Measurements from ENCODE around the gene ZNF142.

Gene ZNF142

DNA sequence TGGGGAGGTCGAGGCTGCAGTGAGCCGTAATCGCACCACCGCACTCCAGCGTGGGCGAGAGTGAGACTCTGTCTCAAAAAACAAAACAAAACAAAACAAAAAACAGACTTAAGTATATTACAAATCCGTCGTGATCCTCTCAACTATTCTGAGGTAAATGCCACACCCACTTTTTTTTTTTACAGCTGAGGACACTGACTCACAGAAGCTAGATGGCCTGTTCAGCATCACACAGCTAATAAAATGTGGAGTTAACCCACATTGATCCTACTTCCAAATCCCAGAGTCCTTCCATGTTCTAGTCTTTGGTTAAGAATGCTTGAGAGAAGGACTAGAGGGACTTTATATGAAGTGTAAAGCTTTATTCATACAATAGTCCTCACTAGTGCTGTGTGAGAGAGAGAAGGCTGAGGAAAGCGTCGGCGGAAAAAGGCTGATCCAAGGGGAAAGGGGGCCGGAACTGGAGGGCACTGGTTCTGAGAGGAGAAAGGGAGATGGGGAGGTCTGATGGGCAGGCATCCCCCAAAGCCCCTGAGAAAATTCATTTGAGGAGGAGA, 11.8 kb upstream of the ZNF142 start:
- TF ChIP-seq ZNF274 (IDR thresholded peaks at IDR 0.05; ENCODE audit: low read depth, low read length) = no peak
- H3K4me3 ChIP-seq (ENCODE audit: low read length) = peak overlapping the region; percentile 83

DNA sequence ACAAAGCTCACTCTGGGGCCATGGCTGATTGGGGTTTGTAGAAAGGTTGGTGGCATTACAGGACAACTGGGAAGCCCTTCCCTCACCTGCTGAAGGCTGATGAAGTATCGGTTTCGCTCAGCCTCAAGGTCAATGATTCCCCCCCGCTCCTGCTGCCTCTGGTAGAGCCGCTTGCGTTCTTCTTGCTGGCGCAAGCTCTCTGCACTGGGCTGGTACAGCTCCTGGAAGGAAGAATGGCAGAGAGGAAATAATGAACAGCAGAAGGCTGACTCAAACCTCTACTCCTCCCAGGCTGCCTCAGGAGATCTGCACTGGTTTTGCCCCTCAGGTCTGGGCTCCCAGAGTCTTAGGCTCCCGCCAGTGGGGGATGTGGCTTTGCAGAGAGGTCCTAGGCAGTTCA, 5.2 kb upstream of the ZNF142 start:
- H3K4me3 ChIP-seq (ENCODE audit: low read length) = no peak overlapping the region
- no peak for TF ChIP-seq ZNF274 (IDR thresholded peaks at IDR 0.05; ENCODE audit: low read depth, low read length)

DNA sequence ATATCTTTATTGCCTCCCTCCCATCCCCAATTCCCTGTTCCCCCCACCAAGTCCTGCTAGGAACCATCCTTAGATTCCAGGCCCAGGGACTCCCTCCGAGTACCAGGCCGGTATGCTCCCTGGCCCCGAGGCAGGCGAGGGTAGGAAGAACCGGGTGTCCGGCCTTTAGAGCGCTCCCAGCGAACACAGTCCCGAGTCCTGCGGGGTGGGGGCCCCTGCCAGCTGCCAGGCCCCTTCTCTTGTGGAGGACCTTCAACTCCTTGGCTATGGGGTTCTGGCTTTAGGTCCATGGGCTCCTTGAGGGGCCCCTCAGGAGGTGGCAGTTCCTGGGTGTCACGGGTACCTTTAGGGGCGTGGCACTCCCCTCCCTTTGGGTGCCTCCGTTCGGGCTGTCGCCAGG, 4.5 kb upstream of the ZNF142 start:
- TF ChIP-seq ZNF274 (IDR thresholded peaks at IDR 0.05; ENCODE audit: low read depth, low read length) = no peak
- H3K4me3 ChIP-seq (ENCODE audit: low read length) = no peak overlapping the region

DNA sequence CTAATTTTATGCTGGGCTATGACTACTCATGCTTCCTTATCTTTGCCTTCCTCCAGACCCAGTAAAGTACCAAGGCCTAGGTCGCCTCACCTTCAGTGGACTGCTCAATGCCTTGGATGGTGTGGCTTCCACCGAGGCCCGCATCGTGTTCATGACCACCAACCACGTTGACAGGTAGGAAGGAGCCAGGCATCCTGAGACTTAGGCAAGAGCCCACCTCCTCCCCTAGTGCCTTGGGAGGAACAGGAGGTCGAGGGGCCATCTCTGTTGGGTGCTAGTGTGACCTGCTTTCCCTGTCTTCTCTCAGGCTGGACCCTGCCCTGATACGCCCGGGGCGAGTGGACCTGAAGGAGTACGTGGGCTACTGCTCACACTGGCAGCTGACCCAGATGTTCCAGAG, 3.4 kb upstream of the ZNF142 start:
- H3K4me3 ChIP-seq (ENCODE audit: low read length) = no peak overlapping the region
- TF ChIP-seq ZNF274 (IDR thresholded peaks at IDR 0.05; ENCODE audit: low read depth, low read length) = no peak

DNA sequence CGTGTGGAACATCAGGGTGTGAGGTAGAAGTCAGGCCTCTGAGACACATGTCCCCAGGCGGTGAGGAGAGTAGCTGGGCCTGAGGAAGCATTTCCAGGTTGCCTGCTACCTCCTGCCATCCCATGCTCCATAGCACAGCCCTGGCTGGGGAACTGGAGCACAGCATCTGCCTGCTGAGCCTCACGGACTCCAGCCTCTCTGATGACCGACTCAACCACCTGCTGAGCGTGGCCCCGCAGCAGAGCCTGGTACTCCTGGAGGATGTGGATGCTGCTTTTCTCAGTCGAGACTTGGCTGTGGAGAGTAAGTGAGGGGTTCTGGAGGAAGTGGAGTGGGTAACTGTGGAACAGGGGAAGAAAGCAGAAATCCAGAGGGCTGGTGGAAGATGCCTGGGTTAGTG, 3.0 kb upstream of the ZNF142 start:
- TF ChIP-seq ZNF274 (IDR thresholded peaks at IDR 0.05; ENCODE audit: low read depth, low read length) = no peak
- H3K4me3 ChIP-seq (ENCODE audit: low read length) = no peak overlapping the region

DNA sequence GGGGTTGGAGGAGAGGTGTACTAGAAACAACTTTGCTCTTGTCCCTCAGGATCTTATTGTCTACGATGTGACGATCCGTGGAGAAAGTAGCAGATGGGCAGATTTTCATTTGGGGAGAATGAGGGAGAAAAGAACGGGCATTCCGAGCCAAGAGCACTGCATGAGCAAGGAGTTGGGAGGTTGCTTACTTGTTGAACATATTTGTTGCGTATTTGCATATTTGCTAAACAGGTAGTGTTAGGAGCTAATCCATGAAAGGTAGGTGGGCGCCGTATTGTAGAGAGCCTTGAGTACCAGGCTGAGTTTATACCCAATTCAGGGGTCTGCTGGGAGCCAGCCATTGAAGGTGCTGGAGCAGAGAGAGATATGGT, 550 bp upstream of the ZNF142 start:
- H3K4me3 ChIP-seq (ENCODE audit: low read length) = peak overlapping the region; percentile 76
- TF ChIP-seq ZNF274 (IDR thresholded peaks at IDR 0.05; ENCODE audit: low read depth, low read length) = no peak

DNA sequence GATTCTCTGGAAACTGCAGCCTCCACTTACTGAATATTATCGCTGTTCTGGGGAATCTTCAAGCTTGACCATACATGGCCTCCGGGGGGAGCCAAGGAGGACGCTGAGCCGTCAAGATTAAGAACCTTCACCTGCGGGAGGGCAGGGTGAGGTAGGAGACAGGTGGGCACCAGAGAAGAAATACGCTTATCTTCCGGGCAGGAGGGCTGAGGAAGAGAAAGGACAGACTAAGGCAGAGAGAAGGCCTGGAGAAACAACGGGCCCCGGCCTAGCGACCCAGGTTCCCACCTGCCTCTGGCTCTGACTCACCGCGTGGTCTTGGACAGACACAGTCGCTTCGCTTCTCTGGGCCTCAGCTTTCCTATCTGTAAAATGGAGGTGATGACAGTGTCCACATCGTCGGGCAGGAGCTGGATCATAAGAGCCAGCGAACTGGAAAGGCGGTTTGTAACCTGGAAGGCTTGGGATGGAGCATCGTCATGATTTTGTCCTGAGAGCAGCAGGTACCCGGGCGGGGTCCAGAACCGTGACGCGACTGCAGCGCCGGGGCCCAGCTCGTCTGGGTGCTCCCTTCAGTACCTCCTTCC, 659 bp downstream of the ZNF142 start:
- TF ChIP-seq ZNF274 (IDR thresholded peaks at IDR 0.05; ENCODE audit: low read depth, low read length) = no peak

DNA sequence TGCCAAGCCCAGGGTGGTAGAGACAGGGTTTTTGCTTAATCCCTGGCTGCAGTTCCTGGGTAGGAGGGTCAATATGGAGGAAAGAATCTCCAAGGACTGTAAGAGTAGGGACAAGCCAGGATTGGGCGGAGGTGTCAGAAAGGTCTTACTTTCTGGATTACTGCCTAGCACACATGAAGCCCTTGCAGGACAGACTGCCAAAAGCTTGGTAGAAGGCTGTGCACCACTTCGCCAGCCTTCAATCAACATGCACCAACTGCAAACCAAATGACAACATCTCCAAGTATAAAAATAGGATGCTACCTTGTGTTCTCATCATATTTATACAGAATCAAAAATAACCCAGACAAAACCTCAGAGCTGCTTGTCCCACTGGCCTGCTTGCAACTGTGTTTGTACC, 3.7 kb downstream of the ZNF142 start:
- no peak overlapping the region for H3K4me3 ChIP-seq (ENCODE audit: low read length)
- no peak for TF ChIP-seq ZNF274 (IDR thresholded peaks at IDR 0.05; ENCODE audit: low read depth, low read length)

More for the DNA sequence above, 659 bp downstream of the ZNF142 start:
- H3K4me3 ChIP-seq (ENCODE audit: low read length) = peak overlapping the region; percentile 76

DNA sequence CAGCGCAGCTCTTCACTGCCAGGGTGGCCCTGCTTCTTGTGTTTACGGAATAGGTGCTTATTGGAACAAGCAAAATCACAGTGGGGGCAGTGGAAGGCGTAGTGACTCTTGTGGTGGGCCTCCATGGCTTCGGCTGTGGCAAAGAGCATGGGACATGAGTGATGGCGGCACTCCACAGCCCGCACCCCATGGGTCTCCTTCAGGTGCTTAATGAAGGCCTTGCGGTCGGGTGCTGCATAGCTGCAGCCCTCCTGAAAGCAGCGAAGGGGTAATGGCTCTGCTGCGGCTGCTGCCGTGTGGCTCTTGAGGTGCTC, 10.7 kb downstream of the ZNF142 start:
- no peak overlapping the region for H3K4me3 ChIP-seq (ENCODE audit: low read length)
- TF ChIP-seq ZNF274 (IDR thresholded peaks at IDR 0.05; ENCODE audit: low read depth, low read length) = no peak

DNA sequence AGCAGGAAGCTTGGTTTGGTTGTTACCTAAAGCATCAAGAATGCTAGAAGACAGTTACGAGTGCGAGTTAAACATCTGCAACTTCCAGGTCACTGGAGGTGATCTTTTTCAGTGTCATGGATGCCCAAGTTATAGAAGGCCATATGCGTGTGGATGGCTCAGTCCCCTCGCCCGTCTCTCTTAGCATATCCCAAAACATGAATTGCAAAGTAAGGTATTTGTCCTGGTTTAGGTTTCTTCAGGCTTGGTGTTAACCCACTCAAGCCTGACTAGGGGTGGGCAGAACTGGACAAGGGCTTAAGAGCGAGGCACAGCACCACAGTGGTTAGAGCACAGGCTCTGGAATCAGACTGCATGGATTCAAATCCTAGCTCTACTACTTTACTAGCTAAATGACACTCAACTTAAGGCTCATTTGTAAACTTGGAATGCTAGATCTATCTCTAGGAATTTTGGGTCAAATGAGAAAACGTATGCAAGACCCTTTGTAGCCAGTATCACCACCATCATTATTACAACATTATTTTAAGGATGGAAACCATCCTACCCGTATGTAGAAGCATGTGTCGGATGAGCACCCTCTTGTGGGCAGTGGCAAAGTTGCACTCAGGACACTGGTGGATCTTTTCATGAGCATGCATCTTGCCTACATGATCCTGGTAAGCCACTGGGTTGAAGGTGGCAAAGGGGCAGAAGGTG, 11.2 kb downstream of the ZNF142 start:
- TF ChIP-seq ZNF274 (IDR thresholded peaks at IDR 0.05; ENCODE audit: low read depth, low read length) = no peak
- H3K4me3 ChIP-seq (ENCODE audit: low read length) = no peak overlapping the region

DNA sequence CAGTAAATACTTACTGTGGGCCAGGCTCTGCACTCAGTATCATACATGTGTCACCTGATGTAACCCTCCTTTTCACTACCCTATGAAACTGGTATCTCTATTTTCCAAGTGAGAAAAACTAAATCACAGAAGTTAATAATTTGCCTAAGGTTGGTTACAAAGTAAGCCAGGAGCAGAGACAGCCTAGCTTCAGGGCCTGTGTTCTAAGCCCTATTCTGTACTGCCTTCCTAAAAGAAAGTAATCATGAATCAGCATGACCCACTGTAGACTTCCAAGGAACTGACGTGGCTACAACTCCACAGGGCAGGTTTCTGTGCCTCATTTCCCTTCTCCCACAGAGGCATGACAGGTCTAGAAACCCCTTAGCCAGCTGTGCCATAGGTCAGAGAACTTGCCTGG, 14.3 kb downstream of the ZNF142 start:
- no peak overlapping the region for H3K4me3 ChIP-seq (ENCODE audit: low read length)
- TF ChIP-seq ZNF274 (IDR thresholded peaks at IDR 0.05; ENCODE audit: low read depth, low read length) = no peak

DNA sequence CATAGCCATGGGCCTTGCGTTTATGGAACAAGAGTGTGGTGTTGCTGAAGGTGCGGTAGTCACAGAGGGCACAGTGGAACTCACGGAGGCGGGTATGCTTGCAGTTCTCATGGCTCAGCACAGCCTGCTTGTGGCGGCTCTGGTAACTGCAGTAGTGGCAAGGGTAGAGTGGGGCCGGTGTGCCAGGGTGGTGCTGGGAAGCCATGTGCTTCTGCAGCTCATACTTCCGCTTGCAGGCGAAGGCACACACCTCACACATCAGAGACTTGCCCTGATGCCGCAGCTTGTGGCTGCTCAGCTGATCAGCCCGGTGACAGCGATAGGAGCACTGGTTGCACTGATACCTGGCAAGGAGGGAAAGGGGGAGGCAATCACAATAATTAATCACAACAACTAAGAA, 14.7 kb downstream of the ZNF142 start:
- H3K4me3 ChIP-seq (ENCODE audit: low read length) = no peak overlapping the region
- TF ChIP-seq ZNF274 (IDR thresholded peaks at IDR 0.05; ENCODE audit: low read depth, low read length) = no peak

DNA sequence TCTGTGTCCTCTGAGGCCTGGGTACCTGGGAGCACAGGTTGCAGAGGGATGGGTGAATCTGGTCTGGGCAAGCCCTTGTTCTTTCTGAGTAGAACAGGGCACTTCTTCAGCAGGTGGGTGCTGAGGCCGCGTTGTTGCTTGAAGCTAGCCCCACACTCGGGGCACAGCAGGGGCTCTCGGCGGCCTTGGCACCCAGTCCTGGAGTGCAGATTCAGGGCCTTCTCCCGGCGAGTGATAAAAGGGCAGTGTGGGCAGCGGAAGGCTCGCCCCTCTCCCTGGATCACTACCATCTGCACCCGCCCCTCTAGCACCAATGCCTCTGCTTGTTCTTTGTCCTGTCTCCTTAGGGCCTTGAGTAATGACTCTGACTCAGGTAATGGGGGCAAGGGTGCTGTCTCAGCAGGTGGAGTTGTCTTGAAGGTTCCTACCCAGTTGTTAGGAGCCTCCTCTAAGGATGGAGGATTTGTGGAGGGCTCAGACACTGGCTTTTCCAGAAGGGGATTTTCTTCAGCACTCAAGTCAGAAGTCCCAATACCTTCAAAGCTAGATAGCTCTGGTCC, 15.6 kb downstream of the ZNF142 start:
- TF ChIP-seq ZNF274 (IDR thresholded peaks at IDR 0.05; ENCODE audit: low read depth, low read length) = no peak
- no peak overlapping the region for H3K4me3 ChIP-seq (ENCODE audit: low read length)

DNA sequence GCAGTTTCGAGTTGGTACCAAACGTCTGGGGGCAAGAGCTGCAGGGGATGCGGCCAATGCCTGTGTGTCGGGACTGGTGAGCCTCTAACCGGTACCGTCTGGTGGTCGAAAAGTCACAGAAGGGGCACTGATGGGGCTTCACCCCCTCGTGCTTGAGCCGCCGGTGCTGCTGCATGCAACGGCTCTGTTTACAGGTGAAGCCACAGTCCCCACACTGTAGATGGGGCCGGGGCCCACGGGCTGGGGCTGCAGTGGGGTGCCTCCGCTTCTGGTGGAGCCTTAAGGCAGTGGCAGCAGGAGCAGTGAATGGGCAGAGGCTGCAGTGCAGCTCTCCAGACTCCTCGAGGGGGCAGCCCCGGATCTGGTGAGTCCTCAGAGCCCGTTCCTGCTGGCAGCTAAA, 16.6 kb downstream of the ZNF142 start:
- TF ChIP-seq ZNF274 (IDR thresholded peaks at IDR 0.05; ENCODE audit: low read depth, low read length) = no peak
- no peak overlapping the region for H3K4me3 ChIP-seq (ENCODE audit: low read length)

DNA sequence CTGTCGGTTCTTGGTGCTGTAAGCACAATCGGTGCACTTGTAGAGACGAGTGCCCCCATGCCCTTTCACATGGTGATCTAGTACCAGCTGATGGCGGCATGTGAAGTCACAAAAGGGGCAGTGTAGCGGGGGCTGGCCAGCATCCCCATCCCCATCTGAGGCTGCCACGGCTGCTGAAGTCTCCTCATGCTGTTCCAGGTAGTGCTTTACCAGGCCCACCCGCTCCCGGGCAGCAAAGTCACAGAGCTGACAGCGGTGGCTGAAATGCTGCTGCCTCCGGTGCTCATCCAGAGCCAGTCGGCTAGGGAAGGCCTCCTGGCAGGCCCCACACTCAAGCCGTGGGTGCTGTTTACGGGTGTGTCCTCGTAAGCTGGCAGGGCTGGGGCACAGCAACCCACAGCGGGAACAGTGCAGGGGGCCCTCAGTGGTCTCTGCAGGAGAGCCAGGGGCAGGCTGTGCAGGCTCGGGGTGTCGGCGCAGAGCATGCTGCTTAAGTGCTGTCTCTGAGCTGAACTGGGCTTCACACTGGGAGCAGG, 17.2 kb downstream of the ZNF142 start:
- TF ChIP-seq ZNF274 (IDR thresholded peaks at IDR 0.05; ENCODE audit: low read depth, low read length) = no peak
- no peak overlapping the region for H3K4me3 ChIP-seq (ENCODE audit: low read length)
